Karpas-422 (cell line): ENCODE data around the gene SCRG1. TPM values are rescaled to one million over a fixed set of nuclear protein-coding genes. Genes with fewer than 3 reads are reported as not detected.

Experiments
- DNase-seq: peaks from one replicate; pipeline ENCODE4 v3.0.0-alpha.2; 2015
- H2AFZ ChIP-seq: fragments of 200-600 bp; sonication (generic); 2 replicates; pipeline ENCODE4 v1.6.1; 2014; ENCODE audit warnings: antibody characterized with exemption, low read length, mixed read lengths
- H3K27ac ChIP-seq: fragments of 200-600 bp; sonication (generic); 2 replicates; pipeline ENCODE4 v1.5.1; 2014; ENCODE audit warnings: mild to moderate bottlenecking, low read length, moderate library complexity
- H3K27me3 ChIP-seq: fragments of 200-600 bp; sonication (generic); 2 replicates; pipeline ENCODE4 v1.6.1; 2014; ENCODE audit warnings: low read length, mixed read lengths
- H3K36me3 ChIP-seq: fragments of 200-600 bp; sonication (generic); 2 replicates; pipeline ENCODE4 v1.6.1; 2014; ENCODE audit warnings: low read length, mixed read lengths; ENCODE audit not compliant: insufficient read depth
- H3K4me1 ChIP-seq: fragments of 200-600 bp; sonication (generic); 2 replicates; pipeline ENCODE4 v1.6.1; 2014; ENCODE audit warnings: mild to moderate bottlenecking, low read length, mixed read lengths
- H3K4me2 ChIP-seq: fragments of 200-600 bp; sonication (generic); 2 replicates; pipeline ENCODE4 v1.6.1; 2014; ENCODE audit warnings: low read length, low read depth, mild to moderate bottlenecking; ENCODE audit not compliant: poor library complexity, severe bottlenecking
- H3K4me3 ChIP-seq: fragments of 200-600 bp; sonication (generic); 2 replicates; pipeline ENCODE4 v1.5.1; 2014; ENCODE audit warnings: mild to moderate bottlenecking, antibody characterized with exemption, low read length, mixed read lengths
- H3K79me2 ChIP-seq: fragments of 200-600 bp; sonication (generic); 2 replicates; pipeline ENCODE4 v1.6.1; 2014; ENCODE audit warnings: mild to moderate bottlenecking, low read length, mixed read lengths
- H3K9ac ChIP-seq: fragments of 200-600 bp; sonication (generic); 2 replicates; pipeline ENCODE4 v1.6.0; 2014; ENCODE audit warnings: low read length
- H3K9me2 ChIP-seq: fragments of 200-600 bp; sonication (generic), shearing (Covaris generic); replicated peaks from 2 replicates; pipeline ENCODE4 v1.6.0; 2014; ENCODE audit warnings: mild to moderate bottlenecking, low read length, moderate library complexity; ENCODE audit not compliant: insufficient read depth
- H3K9me3 ChIP-seq: fragments of 300-700, 200-600 bp; sonication (generic); 2 replicates; pipeline ENCODE4 v1.6.1; 2014; ENCODE audit warnings: low read length, mixed read lengths
- H4K20me1 ChIP-seq: fragments of 200-600 bp; sonication (generic); 2 replicates; pipeline ENCODE4 v1.6.1; 2014; ENCODE audit warnings: mild to moderate bottlenecking, antibody characterized with exemption, low read length, low read depth; ENCODE audit not compliant: insufficient read depth
- total RNA-seq: library from RNA; depleted of rRNA; stranded (reverse); fragments of >200 nt; shearing (Covaris generic); gene quantifications from 2 replicates; pipeline ENCODE4 v1.2.3, GENCODE V29; 2014; ENCODE audit warnings: low replicate concordance

The SCRG1 gene
- total RNA-seq, 1 experiment from 2014 or later, result not detected

DNA sequence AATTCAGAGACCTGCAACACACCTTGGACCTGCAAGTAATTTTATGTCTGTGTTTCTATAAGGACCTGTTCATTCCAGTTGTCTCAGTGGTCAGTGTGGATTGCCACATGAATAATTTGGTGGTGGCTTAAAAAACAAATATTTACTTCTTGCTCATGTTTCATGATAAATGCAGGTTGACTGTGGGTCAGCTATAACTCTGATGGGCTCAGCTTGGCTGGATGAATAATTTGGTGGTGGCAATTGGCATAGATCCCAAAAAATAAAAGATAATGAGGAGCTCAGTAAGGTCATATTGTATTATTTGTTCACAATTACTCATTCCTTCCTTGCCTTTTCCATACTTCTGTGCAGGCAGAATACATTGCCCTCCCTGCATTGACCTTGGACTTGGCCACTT, 18.9 kb upstream of the SCRG1 start:
- no peaks in the 10 kb centered on the region for H3K9me2 ChIP-seq
- no peaks in the 10 kb centered on the region for H4K20me1 ChIP-seq
- no peaks in the 10 kb centered on the region for H3K9me3 ChIP-seq
- H3K27ac ChIP-seq, result no peak overlapping the region
- H3K36me3 ChIP-seq, result no peaks in the 10 kb centered on the region
- H3K4me3 ChIP-seq, result no peak overlapping the region
- no peak overlapping the region for H3K4me2 ChIP-seq
- H3K9ac ChIP-seq, result no peak overlapping the region
- no peak for DNase-seq
- no peaks in the 10 kb centered on the region for H3K27me3 ChIP-seq
- no peaks in the 10 kb centered on the region for H3K79me2 ChIP-seq
- H3K4me1 ChIP-seq, result no peaks in the 10 kb centered on the region
- no peak overlapping the region for H2AFZ ChIP-seq

DNA sequence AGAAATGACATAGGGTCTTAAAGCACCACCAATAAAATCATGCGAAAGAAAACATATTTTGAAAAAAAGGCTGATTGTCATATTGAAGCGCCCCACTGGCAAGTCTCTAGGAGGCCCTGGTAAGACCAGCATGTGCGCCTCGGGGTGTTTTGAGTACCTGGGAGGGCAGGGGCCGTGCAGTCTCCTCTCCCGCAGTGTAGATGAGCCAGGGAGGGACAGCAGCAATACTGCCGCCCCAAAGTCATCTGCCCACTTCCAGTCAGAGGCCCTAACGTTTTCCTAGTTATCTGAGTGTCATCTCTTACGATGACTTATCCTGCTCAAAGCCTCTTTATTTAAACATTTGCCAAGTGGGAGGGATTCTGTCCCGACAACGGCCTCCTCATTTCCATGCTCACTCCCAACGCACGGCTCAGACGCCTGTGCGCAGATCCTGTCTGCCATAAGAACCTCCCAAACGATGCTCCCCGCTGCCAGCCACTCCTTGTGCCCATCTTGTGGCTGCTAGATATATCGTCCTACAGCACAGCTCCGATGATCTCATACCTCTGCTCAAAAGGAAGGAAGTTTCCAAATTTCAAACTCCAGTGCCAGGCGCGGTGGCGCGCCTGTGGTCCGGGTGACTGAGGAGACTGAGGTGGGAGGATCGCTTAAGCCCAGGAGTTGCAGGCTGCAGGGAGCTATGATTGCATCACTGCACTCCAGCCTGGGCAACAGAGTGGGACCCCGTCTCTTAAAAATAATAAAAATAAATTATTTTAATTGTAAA, 17.2 kb upstream of the SCRG1 start:
- H3K9ac ChIP-seq, result no peak overlapping the region
- no peaks in the 10 kb centered on the region for H3K36me3 ChIP-seq
- H3K4me2 ChIP-seq, result no peak overlapping the region

DNA sequence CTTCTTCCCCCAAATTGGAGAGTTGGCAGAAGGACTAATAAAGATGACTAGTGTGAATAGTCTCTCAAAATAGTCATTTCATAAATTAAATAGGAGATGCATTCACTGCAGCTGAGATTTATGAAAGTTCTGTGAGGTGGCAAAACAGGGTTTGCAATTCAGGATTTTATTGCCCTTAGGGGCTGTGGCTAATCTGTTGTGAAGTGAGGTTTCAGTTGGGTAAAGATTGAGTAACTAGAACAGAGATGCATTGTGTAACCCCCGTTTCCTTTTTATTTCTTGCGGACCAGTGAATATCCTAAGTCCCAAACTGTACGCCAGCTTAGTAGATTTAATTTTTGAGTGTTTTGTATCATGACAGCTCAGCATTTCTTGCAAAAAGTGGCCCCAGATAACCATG, 16.2 kb upstream of the SCRG1 start:
- Histone ChIP-seq H3K9me3 (no peaks in the 10 kb centered on the region), H3K4me3 (no peak overlapping the region), H3K27ac (no peak overlapping the region), H3K9ac (no peak overlapping the region), H3K27me3 (no peaks in the 10 kb centered on the region), H3K79me2 (no peaks in the 10 kb centered on the region), H4K20me1 (no peaks in the 10 kb centered on the region), H3K9me2 (no peaks in the 10 kb centered on the region), H3K4me2 (no peak overlapping the region), H2AFZ (no peak overlapping the region), H3K36me3 (no peaks in the 10 kb centered on the region), H3K4me1 (no peaks in the 10 kb centered on the region)
- no peak for DNase-seq

More for the DNA sequence above, 17.2 kb upstream of the SCRG1 start:
- no peak overlapping the region for H2AFZ ChIP-seq
- H3K27me3 ChIP-seq, result no peaks in the 10 kb centered on the region
- no peaks in the 10 kb centered on the region for H3K79me2 ChIP-seq
- no peak for DNase-seq
- no peaks in the 10 kb centered on the region for H3K9me2 ChIP-seq
- H3K9me3 ChIP-seq, result no peaks in the 10 kb centered on the region
- no peaks in the 10 kb centered on the region for H4K20me1 ChIP-seq
- H3K4me3 ChIP-seq, result no peak overlapping the region
- H3K27ac ChIP-seq, result no peak overlapping the region
- no peaks in the 10 kb centered on the region for H3K4me1 ChIP-seq

DNA sequence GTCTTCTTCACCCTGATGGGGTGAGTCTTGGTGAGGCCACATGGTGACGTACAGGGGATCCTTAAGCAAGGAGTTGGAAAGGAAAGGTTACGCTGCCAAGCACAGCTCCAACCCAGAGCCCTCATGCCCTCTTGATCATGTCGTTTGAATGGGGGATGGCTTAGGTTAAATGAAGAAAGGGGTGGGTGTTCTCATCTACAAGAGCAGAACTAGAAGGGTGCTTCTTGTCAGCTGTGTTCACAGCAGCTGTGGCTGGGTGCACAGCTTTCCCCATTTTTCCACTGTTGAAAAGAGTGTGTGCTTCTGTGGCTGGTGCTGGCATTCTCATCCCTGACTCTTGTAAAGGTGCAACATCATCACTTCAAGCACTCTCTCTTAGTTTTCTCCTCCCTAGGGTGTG, 15.5 kb upstream of the SCRG1 start:
- no peak overlapping the region for H2AFZ ChIP-seq
- H3K9ac ChIP-seq, result no peak overlapping the region
- H3K27me3 ChIP-seq, result no peaks in the 10 kb centered on the region
- no peak overlapping the region for H3K27ac ChIP-seq
- no peak overlapping the region for H3K4me2 ChIP-seq
- H3K4me3 ChIP-seq, result no peak overlapping the region
- no peak for DNase-seq
- H3K4me1 ChIP-seq, result no peaks in the 10 kb centered on the region
- no peaks in the 10 kb centered on the region for H3K9me3 ChIP-seq
- no peaks in the 10 kb centered on the region for H3K36me3 ChIP-seq
- H3K79me2 ChIP-seq, result no peaks in the 10 kb centered on the region
- no peaks in the 10 kb centered on the region for H4K20me1 ChIP-seq
- H3K9me2 ChIP-seq, result no peaks in the 10 kb centered on the region

DNA sequence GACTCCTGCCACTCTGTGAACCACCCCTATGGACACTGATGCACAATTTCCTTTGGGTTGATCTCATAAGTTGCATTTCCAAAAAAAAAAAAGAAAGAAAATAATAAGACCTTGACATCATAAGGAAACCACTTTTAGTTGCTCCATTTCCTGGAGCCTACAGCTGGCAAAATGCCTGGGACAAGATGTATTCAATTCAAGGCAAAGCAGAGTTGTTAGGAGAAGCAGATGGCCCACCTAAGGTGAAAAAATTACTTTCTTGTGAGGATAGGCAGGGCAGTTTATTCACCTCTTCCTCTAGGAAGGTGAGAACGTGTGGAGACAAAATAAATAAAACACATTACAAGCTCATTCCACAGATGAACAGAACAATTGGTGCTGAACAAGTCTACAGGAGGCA, 14.1 kb upstream of the SCRG1 start:
- Histone ChIP-seq H3K9ac (no peak overlapping the region), H2AFZ (no peak overlapping the region), H4K20me1 (no peaks in the 10 kb centered on the region), H3K27ac (no peak overlapping the region), H3K4me2 (no peak overlapping the region), H3K4me1 (no peaks in the 10 kb centered on the region), H3K9me3 (no peaks in the 10 kb centered on the region), H3K4me3 (no peak overlapping the region), H3K9me2 (no peaks in the 10 kb centered on the region), H3K27me3 (no peaks in the 10 kb centered on the region), H3K36me3 (no peaks in the 10 kb centered on the region), H3K79me2 (no peaks in the 10 kb centered on the region)
- DNase-seq, result no peak

DNA sequence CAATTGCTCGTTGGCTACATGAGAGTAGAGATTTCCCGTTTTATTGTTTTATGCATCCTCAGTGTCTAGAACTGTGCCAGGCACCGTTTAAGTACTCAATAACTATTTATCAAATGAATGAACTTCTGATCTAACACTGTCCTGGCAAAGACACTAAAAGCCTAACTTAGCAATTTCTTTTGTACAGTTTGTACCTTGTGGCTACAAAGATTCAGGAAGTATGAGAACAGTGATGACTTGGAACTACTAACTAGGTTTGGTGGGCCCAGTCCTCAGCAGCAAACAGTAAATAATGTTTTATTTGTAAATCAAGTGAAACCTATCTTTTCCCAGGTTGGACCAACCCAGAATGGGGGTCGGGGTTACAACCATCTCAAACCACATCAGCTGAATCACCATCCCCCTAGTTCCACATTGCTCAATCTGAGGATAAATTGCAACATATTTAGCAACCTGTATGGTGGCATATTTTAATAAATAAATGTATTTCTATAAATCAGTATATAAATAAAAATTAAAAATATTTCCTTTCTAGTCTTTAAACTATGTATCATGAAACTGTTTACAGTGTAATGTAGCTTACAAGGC, 12.3 kb upstream of the SCRG1 start:
- H3K27me3 ChIP-seq, result no peaks in the 10 kb centered on the region
- no peak overlapping the region for H3K27ac ChIP-seq
- H3K9ac ChIP-seq, result no peak overlapping the region
- H3K9me3 ChIP-seq, result no peaks in the 10 kb centered on the region
- H3K4me3 ChIP-seq, result no peak overlapping the region
- no peaks in the 10 kb centered on the region for H3K4me1 ChIP-seq
- H3K36me3 ChIP-seq, result no peaks in the 10 kb centered on the region
- H3K9me2 ChIP-seq, result no peaks in the 10 kb centered on the region
- DNase-seq, result no peak
- H4K20me1 ChIP-seq, result no peaks in the 10 kb centered on the region
- no peak overlapping the region for H3K4me2 ChIP-seq
- no peak overlapping the region for H2AFZ ChIP-seq
- H3K79me2 ChIP-seq, result no peaks in the 10 kb centered on the region

DNA sequence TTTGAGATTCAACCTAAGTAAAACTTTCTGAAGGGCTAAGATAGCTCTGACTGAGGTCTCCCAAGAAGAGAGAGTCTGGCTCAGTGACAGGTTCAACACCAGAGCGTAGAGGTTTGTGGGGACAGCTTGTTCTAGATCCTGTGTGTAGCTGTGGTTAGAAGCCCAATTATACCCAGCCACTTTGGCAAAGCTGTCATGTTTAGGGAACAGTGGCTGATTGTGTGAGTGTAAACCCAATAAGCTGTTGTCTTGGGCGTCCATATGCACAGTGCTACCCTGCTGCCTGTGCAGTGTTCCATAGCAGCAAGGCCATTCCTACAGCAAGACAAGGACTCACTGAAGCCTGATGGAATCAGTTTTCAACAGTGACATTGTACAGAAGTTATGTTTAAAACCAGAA, 11.2 kb upstream of the SCRG1 start:
- H3K9ac ChIP-seq, result no peak overlapping the region
- no peak overlapping the region for H3K4me3 ChIP-seq
- H3K27me3 ChIP-seq, result no peaks in the 10 kb centered on the region
- no peaks in the 10 kb centered on the region for H3K79me2 ChIP-seq
- H3K36me3 ChIP-seq, result no peaks in the 10 kb centered on the region
- H3K4me1 ChIP-seq, result no peaks in the 10 kb centered on the region
- no peak overlapping the region for H2AFZ ChIP-seq
- H4K20me1 ChIP-seq, result no peaks in the 10 kb centered on the region
- no peak overlapping the region for H3K27ac ChIP-seq
- no peak for DNase-seq
- no peak overlapping the region for H3K4me2 ChIP-seq
- no peaks in the 10 kb centered on the region for H3K9me2 ChIP-seq
- no peaks in the 10 kb centered on the region for H3K9me3 ChIP-seq

DNA sequence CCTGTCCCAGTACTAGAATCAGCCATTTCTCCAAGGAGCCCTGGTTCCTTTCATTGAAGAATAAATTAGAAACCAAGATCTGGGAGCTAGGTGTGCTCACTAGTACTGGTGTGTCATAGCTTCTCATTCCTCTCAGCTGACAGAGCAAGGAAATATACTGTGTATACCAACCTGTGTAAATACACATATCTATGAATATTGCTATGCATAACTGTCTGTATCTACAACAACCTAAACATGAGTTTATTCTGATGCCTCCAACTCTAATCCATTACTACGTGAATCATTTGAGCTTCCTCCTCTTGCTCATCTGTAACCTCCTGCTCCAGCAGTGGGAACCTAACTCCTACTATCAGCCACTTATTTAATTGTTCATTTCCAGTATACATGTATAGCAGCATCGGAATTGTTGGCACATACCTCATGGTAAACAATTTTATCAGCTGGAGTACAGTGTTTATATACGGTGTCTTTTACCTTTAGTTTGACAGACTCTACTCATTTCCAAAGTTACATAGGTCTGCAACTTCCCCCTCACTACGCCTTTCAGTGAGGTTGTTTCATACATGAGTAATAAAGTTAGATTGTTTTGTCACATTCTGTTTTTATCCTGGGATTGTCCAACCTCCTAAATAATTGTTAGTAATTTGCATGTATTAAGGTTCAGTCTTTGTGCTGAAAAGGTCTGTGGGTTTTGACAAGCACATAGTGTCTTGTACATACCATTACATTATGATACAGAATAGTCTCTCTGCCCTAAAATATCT, 7.1 kb upstream of the SCRG1 start:
- H3K27ac ChIP-seq, result no peak overlapping the region
- no peaks in the 10 kb centered on the region for H3K36me3 ChIP-seq
- H3K9me3 ChIP-seq, result no peaks in the 10 kb centered on the region
- no peaks in the 10 kb centered on the region for H3K27me3 ChIP-seq
- H3K4me3 ChIP-seq, result no peak overlapping the region
- no peaks in the 10 kb centered on the region for H3K4me1 ChIP-seq
- no peak overlapping the region for H3K9ac ChIP-seq
- no peak overlapping the region for H3K4me2 ChIP-seq
- no peak for DNase-seq
- no peak overlapping the region for H2AFZ ChIP-seq
- no peaks in the 10 kb centered on the region for H4K20me1 ChIP-seq
- H3K9me2 ChIP-seq, result no peaks in the 10 kb centered on the region
- H3K79me2 ChIP-seq, result no peaks in the 10 kb centered on the region
